ENCODE data around the gene FAM50B.

- TF ChIP-seq CTCF (IDR thresholded peaks at IDR 0.05) (no peak), POLR2A (IDR thresholded peaks at IDR 0.05) (no peak)
Observed at GRCh38 chr6:3899061-3899460, 49.9 kb downstream of the FAM50B start.

Data from uterus (tissue), 2 donors.